HG03378 (cell line): Measurements from ENCODE around the gene EFCAB9.

ENCODE experiments used
- ATAC-seq: cut with Tn5 transposase; IDR thresholded peaks from one replicate; pipeline ENCODE4 v1.9.1; 2021; ENCODE audit warnings: mild to moderate bottlenecking, moderate library complexity; ENCODE audit not compliant: unreplicated experiment

Gene EFCAB9

DNA sequence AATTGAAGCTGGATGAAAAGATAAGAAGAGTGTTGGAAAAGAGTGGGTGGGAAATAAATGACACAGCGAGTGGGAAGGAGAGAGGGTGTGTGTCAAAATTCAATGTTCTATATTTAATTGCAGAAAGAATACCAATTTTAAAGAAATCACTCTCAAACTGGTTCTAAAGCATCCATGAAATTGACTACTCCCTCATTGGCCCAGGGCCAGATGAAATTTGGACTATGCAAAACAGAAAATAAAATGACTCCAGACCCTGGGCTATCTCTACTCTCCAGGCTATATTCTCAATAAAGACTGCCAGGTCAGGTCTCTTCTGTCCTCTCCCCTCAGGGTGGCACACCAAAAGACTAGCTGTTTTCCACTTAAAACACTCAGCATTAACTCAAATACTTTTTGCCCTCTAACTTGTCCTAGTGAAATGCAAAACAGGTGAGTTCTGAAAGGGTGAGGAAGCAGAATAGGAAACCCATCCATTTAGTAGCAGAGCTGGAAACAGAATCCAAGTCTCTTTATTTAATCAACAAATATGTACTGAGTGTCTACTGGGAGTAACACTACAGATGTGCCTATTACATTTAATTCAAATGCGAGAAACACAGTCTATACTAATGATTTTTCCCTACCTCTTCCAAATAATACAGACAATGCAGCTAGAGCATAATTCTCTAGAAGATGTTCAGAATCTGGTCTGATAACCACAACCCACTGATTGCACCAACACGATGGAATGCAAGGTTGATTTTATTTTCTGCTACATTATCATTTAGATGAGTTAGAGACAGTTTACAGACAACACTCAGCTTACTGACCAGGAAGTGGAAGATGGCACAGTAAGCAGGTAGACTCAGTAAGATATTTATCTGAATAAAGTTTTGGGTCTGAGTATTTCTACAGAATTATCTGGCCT is 42.1 kb downstream of the EFCAB9 start:
- no peak for ATAC-seq

DNA sequence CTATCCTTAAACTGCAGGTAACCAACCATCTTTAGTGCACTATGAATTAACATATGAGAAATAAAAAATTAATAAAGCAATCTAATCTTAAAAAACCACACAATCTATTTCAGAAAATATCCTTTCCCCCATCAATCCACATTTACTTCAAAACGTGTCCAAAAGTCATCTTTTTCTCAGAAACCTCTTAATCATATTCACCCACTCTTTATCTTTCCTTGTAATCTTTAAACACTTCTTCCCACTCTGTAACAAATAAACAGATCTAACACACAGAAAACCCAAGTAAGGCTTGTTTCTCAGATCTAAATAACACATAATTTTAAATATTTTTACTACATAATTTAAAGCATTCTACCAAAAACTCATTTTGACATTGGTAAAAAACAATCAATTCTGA is 44.4 kb downstream of the EFCAB9 start:
- ATAC-seq, result no peak

DNA sequence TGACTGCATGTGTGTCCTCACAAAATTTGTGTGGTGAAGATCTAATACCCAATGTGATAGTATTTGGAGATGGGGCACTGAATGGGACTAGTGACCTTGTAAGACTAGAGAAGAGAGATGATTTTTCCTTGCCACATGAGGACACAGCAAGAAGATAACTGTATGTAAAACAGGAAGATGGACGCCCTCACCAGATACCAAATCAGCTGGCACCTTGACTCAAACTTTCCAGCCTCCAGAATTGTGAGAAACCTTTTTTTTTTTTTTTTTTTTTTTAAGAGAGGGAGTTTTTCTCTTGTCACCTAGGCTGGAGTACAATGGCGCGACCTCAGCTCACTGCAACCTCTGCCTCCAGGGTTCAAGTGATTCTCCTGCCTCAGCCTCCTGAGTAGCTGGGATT is 49.3 kb downstream of the EFCAB9 start:
- ATAC-seq, result no peak

DNA sequence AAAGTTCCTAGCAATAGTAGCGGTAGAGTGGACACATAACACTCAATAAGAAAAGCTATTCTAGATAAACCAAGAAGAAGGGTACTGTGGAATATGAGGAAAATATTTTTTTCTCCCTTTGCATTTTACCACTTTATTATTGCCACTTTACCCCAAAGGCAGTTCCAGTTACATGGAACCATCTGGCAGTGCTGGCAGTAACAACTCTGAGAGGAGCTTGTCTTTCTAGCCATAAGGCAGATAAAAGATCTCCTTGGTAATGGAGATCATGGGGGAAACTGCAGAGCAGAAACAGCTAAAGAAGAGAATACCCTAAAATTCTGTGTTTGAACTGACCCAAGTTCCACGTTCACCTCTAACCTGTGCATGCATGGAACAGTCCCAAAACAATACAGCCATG is 51.1 kb downstream of the EFCAB9 start:
- no peak for ATAC-seq

DNA sequence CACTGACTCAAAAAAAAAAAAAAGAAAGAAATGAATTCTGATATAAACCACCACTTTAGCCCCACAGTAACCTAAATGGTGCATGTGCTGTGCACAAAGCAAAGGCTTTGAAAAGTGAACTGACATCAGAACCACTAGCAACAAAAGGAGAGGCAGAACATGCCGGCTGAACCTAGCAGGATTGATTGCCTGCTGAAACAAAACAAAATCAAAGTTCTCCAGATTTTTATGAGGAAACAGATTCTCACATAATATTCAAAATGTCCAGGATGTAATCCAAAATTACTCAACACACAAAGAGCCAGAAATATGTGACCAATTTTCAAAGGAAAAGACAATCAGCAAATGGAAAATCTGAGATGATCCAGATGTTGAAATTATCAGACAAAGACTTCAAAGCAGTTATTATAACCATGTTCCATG is 51.7 kb downstream of the EFCAB9 start:
- no peak for ATAC-seq

DNA sequence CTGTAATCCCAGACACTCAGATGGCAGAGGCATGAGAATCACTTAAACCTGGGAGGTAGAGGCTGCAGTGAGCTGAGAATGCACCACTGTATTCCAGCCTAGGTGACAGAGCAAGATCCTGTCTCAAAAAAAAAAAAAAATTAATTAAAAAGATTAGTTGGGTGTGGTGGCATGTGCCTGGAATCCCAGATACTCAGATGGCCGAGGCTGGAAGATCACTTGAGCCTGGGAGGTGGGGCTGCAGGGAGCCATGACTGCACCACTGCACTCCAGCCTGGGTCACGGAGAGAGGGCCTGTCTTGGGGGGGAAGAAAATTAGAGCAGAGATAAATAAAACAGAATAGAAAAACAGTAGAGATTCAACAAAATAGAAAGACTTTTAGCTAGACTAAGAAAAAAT is 54.7 kb downstream of the EFCAB9 start:
- no peak for ATAC-seq

DNA sequence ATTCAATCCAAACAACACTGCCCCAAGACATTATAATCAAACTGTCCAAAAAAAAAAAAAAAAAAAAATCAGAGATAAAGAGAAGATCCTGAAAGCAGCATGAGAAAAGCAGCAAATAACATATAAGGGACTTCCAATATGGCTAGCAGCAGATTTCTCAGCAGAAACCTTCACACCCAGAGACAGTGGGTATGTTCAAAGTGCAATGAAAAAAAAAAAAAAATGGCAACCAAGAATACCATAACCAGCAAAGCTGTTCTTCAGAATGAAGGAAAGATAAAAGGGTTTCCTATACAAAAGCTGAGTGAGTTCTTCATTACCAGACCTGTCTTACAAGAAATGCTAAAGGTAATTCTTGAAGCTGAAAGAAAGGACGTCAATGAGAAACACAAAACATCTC is 57.4 kb downstream of the EFCAB9 start:
- ATAC-seq, result no peak

DNA sequence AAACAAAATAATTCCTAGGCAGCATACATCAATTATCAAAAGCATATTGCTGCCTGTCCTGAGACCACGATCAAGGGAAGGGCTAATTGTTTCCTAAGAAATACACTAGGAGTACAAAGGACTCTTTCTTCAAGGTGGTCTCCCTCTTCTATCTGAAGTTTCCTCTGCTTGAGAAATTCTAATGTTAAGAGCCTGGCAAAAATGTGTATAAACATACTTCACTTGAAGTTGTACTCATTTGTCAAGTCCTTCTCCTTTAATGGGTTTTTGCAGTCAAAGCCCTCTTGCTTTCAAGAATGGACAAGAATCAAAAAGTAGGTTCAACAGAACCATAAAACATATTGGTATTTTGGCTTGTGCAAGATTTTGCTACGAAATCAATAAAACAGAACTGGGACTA is 58.5 kb downstream of the EFCAB9 start:
- no peak for ATAC-seq
